Mucosa of descending colon (tissue), 3 donors: Measurements from ENCODE around the gene ZNF12. TPM values are rescaled to one million over a fixed set of nuclear protein-coding genes. Genes with fewer than 3 reads are reported as not detected.

Source experiments
- ATAC-seq: fragments of 200-7000 bp; cut with Tn5 transposase; one replicate; pipeline ENCODE4 v1.9.1; 2020; ENCODE audit warnings: mild to moderate bottlenecking, moderate library complexity
- DNase-seq, 3 donors: peaks; one replicate each; pipeline ENCODE4 v3.0.0-alpha.2; 2020
- H3K36me3 ChIP-seq: fragments of 200-600 bp; one replicate; pipeline ENCODE4 v1.8.0; 2021; ENCODE audit warnings: low read depth, mild to moderate bottlenecking
- H3K4me1 ChIP-seq: fragments of 200-600 bp; one replicate; pipeline ENCODE4 v1.8.0; 2021; ENCODE audit warnings: low read depth, mild to moderate bottlenecking
- H3K4me3 ChIP-seq: fragments of 200-600 bp; one replicate; pipeline ENCODE4 v1.8.0; 2021; ENCODE audit warnings: mild to moderate bottlenecking
- H3K9me3 ChIP-seq: fragments of 200-600 bp; one replicate; pipeline ENCODE4 v1.8.0; 2021; ENCODE audit warnings: mild to moderate bottlenecking
- intact Hi-C, 2 donors: fragments of 100-400 bp; cut with DNase I in 1 of 2; cut with micrococcal nuclease in 1 of 2; formaldehyde crosslinking; loops; one replicate each; pipeline versions ENCODE4 v1.11.0 to v1.11.1; 2022; cut with DNase I, micrococcal nuclease
- total RNA-seq, 3 donors: library from RNA; stranded (reverse); fragmentation: NEBNext Ultra II Directional in 2 of 3; extraction: Animal tissue kit (Norgen Biotek cat#: 25700) in 2 of 3; gene quantifications; one replicate each; pipeline versions ENCODE4 v1.2.1 to v1.2.4, GENCODE V29; 2021 to 2023
- TF ChIP-seq, protein P1 (sequence below): fragments of 200-600 bp; IDR thresholded peaks from one replicate; pipeline ENCODE4 v1.8.0; 2022; ENCODE audit warnings: antibody characterized with exemption, mild to moderate bottlenecking
- donor health status: DM: no; HTN: no; CAD: no; lungs with moderate emphysema.
- donor health status: DM: no; HTN: no; CAD: no.
- donor health status: DM: no; HTN: yes; CAD: no.

ZNF12 gene
- total RNA-seq, 3 donors from 2014 or later: 17.7 to 27.7 (median 26.1) TPM

DNA sequence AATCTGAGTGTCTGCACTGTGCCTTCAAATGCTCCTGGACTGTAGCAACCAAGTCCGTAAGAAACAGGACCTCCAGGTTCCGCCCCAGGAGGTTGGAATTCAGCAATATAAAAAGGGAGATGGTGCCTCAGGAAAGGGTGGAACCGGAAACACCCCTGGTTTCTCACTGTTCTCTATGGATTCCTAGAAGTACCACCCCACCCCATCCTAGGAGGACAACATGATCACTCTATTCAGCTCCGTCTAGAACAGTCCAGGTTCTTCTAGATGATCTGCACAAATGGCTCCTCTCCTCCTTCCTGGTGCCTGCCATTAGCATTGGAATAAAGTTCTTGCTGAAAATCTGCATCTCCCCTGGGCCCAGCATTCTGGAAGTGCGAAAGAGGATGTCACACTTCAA lies 7.6 kb upstream of the ZNF12 start:
- Histone ChIP-seq H3K36me3 (no peaks in the 10 kb centered on the region), H3K4me3 (no peak overlapping the region), H3K4me1 (no peaks in the 10 kb centered on the region), H3K9me3 (no peaks in the 10 kb centered on the region)
- intact Hi-C loops: no loop called here
- TF ChIP-seq, protein P1, sequence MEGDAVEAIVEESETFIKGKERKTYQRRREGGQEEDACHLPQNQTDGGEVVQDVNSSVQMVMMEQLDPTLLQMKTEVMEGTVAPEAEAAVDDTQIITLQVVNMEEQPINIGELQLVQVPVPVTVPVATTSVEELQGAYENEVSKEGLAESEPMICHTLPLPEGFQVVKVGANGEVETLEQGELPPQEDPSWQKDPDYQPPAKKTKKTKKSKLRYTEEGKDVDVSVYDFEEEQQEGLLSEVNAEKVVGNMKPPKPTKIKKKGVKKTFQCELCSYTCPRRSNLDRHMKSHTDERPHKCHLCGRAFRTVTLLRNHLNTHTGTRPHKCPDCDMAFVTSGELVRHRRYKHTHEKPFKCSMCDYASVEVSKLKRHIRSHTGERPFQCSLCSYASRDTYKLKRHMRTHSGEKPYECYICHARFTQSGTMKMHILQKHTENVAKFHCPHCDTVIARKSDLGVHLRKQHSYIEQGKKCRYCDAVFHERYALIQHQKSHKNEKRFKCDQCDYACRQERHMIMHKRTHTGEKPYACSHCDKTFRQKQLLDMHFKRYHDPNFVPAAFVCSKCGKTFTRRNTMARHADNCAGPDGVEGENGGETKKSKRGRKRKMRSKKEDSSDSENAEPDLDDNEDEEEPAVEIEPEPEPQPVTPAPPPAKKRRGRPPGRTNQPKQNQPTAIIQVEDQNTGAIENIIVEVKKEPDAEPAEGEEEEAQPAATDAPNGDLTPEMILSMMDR: no peak
- ATAC-seq (no peak), DNase-seq (no peak)

DNA sequence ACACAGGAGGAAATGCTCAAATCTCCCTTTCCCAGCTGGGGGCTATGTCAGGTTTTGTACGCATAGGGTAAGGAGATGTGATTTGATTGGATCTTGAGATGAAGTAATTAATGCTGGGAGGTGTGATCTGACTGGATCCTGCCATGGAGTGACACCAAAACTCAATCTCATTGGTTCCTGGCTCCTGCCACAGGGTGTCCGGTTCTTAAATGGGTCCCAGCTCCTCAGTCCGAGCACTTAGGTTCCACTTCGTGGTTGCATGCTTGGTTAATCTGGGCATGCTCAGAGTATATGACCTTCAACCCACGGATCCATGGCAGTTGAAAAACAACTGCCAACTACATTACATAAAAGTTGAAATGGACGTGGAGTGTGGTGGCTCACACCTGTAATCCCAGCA lies 3.1 kb upstream of the ZNF12 start:
- intact Hi-C loops: no loop called here
- H3K4me1 ChIP-seq: peaks cover 7% of the 10 kb centered on the region
- DNase-seq (no peak), ATAC-seq (no peak)
- no peaks in the 10 kb centered on the region for H3K9me3 ChIP-seq
- no peak overlapping the region for H3K4me3 ChIP-seq
- H3K36me3 ChIP-seq: no peaks in the 10 kb centered on the region
- TF ChIP-seq, protein P1: no peak

DNA sequence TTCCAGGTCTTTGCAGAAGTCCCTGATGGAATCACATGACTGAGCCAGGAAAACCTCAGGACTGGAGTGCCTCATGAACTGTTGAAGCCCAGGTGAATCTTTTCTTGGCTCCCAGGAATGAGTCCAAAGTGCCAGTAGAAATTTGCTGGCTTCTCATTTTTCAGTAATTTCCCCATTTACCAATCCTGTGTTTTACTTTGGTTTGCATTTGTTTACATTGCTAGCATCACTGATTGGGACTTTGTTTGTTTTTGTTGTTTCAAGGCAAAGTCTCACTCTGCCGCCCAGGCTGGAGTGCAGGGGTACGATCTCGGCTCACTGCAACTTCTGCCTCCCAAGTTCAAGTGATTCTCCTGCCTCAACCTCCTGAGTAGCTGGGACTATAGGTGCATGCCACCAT lies 1.6 kb upstream of the ZNF12 start:
- Histone ChIP-seq H3K9me3 (no peaks in the 10 kb centered on the region), H3K36me3 (no peaks in the 10 kb centered on the region), H3K4me1 (peaks cover 7% of the 10 kb centered on the region), H3K4me3 (no peak overlapping the region)
- intact Hi-C loops: no loop called here
- TF ChIP-seq, protein P1: no peak
- ATAC-seq (no peak), DNase-seq (no peak)

DNA sequence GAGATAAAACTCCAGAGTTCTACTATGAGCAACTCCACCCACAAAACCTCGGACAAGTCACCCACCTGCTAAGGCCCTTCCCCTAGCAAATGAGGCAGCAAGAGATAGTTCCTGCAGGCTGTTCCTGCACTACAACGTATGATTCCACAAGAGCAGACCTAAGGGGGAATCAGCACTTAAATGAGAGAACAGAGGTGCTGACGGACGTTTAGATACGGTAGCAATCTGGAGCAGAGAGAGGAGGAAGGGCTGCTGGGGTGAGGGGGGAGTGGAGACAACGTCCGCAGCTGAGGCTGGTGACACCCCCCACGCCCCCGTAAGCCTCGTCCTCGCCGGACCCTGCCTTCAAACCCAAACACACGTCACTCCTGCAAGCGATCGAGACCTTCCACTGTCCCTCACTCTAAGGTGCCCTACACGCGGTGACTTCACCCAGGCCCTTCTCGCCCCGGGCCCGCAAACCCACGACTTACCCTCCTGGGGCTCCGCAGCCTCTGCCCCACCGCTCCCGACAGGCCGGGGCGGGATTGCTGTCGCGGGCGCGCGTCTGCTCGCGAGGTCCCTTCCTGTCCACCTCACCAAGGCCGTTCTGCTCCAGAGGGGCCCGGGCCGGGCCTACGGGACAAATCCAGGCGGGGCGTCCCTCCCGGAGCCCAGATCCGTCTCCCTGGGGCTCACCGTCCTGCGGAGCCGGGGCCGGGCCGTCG lies 635 bp downstream of the ZNF12 start:
- Histone ChIP-seq H3K4me3 (peak overlapping the region; percentile 96), H3K4me1 (peaks cover 7% of the 10 kb centered on the region), H3K9me3 (peaks cover 5% of the 10 kb centered on the region), H3K36me3 (peaks cover 4% of the 10 kb centered on the region)
- DNase-seq: peak; percentile 19 to 69 (median 65)
- intact Hi-C loops: no loop called here
- TF ChIP-seq, protein P1: no peak
- ATAC-seq: peak; percentile 59

DNA sequence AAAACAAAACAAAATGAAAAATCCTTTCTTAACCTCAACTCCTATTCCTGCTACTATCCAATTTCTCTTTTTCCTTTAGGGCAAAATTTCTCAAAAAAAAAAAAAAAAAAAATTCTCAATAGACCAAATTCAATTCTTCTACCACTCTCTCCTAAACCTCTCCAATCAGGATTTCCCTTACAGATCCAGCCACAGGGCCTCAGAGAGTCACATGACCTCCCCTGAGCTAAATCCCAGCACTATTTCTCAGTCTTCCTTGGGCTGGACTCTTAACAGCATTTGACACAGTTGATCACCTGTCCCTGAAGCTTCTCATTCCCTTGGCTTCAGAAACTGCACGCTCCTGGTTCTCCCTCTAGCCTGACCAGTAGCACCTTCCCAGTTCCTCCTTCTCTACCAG lies 4.9 kb downstream of the ZNF12 start:
- DNase-seq (no peak), ATAC-seq (no peak)
- TF ChIP-seq, protein P1: no peak
- no peak overlapping the region for H3K4me3 ChIP-seq
- peaks cover 18% of the 10 kb centered on the region for H3K36me3 ChIP-seq
- peaks cover 7% of the 10 kb centered on the region for H3K4me1 ChIP-seq
- intact Hi-C loops: no loop called here
- peaks cover 42% of the 10 kb centered on the region for H3K9me3 ChIP-seq
